Measurements from ENCODE around the gene PPP2R5E.

- TF ChIP-seq SIN3A (IDR thresholded peaks at IDR 0.05; ENCODE audit: borderline replicate concordance, insufficient read depth, low read length) (no peak), REST (IDR thresholded peaks at IDR 0.05; ENCODE audit: insufficient read depth in 1 of 2, low read depth in 2 of 2, low read length in 2 of 2) (no peak), TAF1 (IDR thresholded peaks at IDR 0.05; ENCODE audit: borderline replicate concordance, insufficient read depth, low read length) (no peak), POLR2AphosphoS5 (IDR thresholded peaks at IDR 0.05; ENCODE audit: low read depth, low read length) (no peak), FOXP2 (optimal IDR thresholded peaks at IDR 0.05; ENCODE audit: borderline replicate concordance, extremely low read depth, extremely low read length, insufficient read depth) (no peak)
Observed at GRCh38 chr14:63459738-63460137, 83.4 kb downstream of the PPP2R5E start.
